GM23338 (cell line): ENCODE results near the gene IHH. TPM values are rescaled to one million over a fixed set of nuclear protein-coding genes. Genes with fewer than 3 reads are reported as not detected.

Source experiments
- ATAC-seq: fragments of 200-7000 bp; cut with Tn5 transposase; 3 replicates; pipeline ENCODE4 v1.9.1; 2020
- DNase-seq: peaks from one replicate; pipeline ENCODE4 v3.0.0-alpha.2; 2015; ENCODE audit warnings: low spot score
- H2AFZ ChIP-seq: fragments of 200-600 bp; sonication (generic); 2 replicates; pipeline ENCODE4 v1.8.0; 2016; ENCODE audit warnings: antibody characterized with exemption, mild to moderate bottlenecking, moderate library complexity
- H3F3A ChIP-seq: fragments of 200-600 bp; sonication (generic); replicated peaks from 2 replicates; pipeline ENCODE4 v1.8.0; 2017; ENCODE audit warnings: antibody characterized with exemption, mixed run types, low read depth
- H3K27ac ChIP-seq: fragments of 200-600 bp; sonication (generic); 2 replicates; pipeline ENCODE4 v1.6.1; 2016; ENCODE audit warnings: low read depth
- H3K27me3 ChIP-seq: fragments of 200-600 bp; sonication (generic); 2 replicates; pipeline ENCODE4 v1.8.0; 2016; ENCODE audit warnings: mild to moderate bottlenecking, mixed run types, moderate library complexity; ENCODE audit not compliant: insufficient read depth
- H3K36me3 ChIP-seq: fragments of 200-600 bp; sonication (generic); 2 replicates; pipeline ENCODE4 v1.8.0; 2016; ENCODE audit warnings: mild to moderate bottlenecking; ENCODE audit not compliant: insufficient read depth
- H3K4me1 ChIP-seq: fragments of 200-600 bp; sonication (generic); 2 replicates; pipeline ENCODE4 v1.8.0; 2016; ENCODE audit warnings: mild to moderate bottlenecking, moderate library complexity; ENCODE audit not compliant: insufficient read depth
- H3K4me2 ChIP-seq: fragments of 200-600 bp; sonication (generic); 2 replicates; pipeline ENCODE4 v1.7.1; 2017; ENCODE audit warnings: mixed run types
- H3K4me3 ChIP-seq: fragments of 200-600 bp; sonication (generic); 2 replicates; pipeline ENCODE4 v1.6.1; 2016; ENCODE audit warnings: mixed run types
- H3K79me2 ChIP-seq: fragments of 200-600 bp; sonication (generic); replicated peaks from 2 replicates; pipeline ENCODE4 v1.8.0; 2017; ENCODE audit warnings: mild to moderate bottlenecking; ENCODE audit not compliant: insufficient read depth
- H3K9me2 ChIP-seq: fragments of 200-600 bp; sonication (generic); 2 replicates; pipeline ENCODE4 v1.8.0; 2017; ENCODE audit not compliant: insufficient read depth
- H4K20me1 ChIP-seq: fragments of 200-600 bp; sonication (generic); replicated peaks from 2 replicates; pipeline ENCODE4 v1.8.0; 2017; ENCODE audit warnings: mild to moderate bottlenecking; ENCODE audit not compliant: insufficient read depth
- H3K27ac Mint-ChIP-seq: 2 replicates; pipeline ENCODE4 v1.8.0; 2020; ENCODE audit warnings: inconsistent platforms, mild to moderate bottlenecking, moderate library complexity, mixed read lengths
- H3K27me3 Mint-ChIP-seq: 3 replicates; pipeline ENCODE4 v1.8.0; 2022; ENCODE audit warnings: low read depth, mild to moderate bottlenecking, moderate library complexity, mixed read lengths, inconsistent platforms; ENCODE audit not compliant: insufficient read depth, poor library complexity
- H3K36me3 Mint-ChIP-seq: 3 replicates; pipeline ENCODE4 v1.8.0; 2021; ENCODE audit warnings: low read depth, mild to moderate bottlenecking, inconsistent platforms, moderate library complexity, mixed read lengths
- H3K4me1 Mint-ChIP-seq: 3 replicates; pipeline ENCODE4 v1.8.0; 2020; ENCODE audit warnings: mild to moderate bottlenecking, inconsistent platforms, mixed read lengths
- H3K4me3 Mint-ChIP-seq: 3 replicates; pipeline ENCODE4 v1.8.0; 2021; ENCODE audit warnings: moderate library complexity, mild to moderate bottlenecking, inconsistent platforms, mixed read lengths
- H3K9me3 Mint-ChIP-seq: 3 replicates; pipeline ENCODE4 v1.8.0; 2020; ENCODE audit warnings: moderate library complexity, mild to moderate bottlenecking, inconsistent platforms, mixed read lengths
- CREB1 ChIP-seq: fragments of 250-450 bp; sonication (Bioruptor Pico); IDR thresholded peaks from 2 replicates; pipeline ENCODE4 v1.5.0; 2020; ENCODE audit warnings: low read depth, mild to moderate bottlenecking, moderate library complexity
- EZH2 ChIP-seq: fragments of 200-600 bp; sonication (generic); IDR thresholded peaks from one replicate; pipeline ENCODE4 v1.8.0; 2017; ENCODE audit warnings: antibody characterized with exemption, mild to moderate bottlenecking, low read depth; ENCODE audit not compliant: unreplicated experiment
- EZH2phosphoT487 ChIP-seq: fragments of 200-600 bp; sonication (generic); IDR thresholded peaks from one replicate; pipeline ENCODE4 v1.8.1; 2018; ENCODE audit warnings: antibody characterized with exemption; ENCODE audit not compliant: unreplicated experiment
- JUNB ChIP-seq: IDR thresholded peaks from one replicate; pipeline ENCODE4 v1.6.1; 2016; ENCODE audit warnings: antibody characterized with exemption; ENCODE audit not compliant: unreplicated experiment
- NANOG ChIP-seq: IDR thresholded peaks from 2 replicates; pipeline ENCODE4 v1.6.1; 2016; ENCODE audit warnings: antibody characterized with exemption, borderline replicate concordance
- POLR2AphosphoS5 ChIP-seq: IDR thresholded peaks from 2 replicates; pipeline ENCODE4 v1.6.1; 2016; ENCODE audit warnings: antibody characterized with exemption, low read depth
- ZNF114 ChIP-seq: fragments of 250-450 bp; sonication (Bioruptor Pico); IDR thresholded peaks from 2 replicates; pipeline ENCODE4 v1.5.0; 2020; ENCODE audit warnings: mild to moderate bottlenecking, moderate library complexity
- ZNF331 ChIP-seq: fragments of 250-450 bp; sonication (Bioruptor Pico); IDR thresholded peaks from 2 replicates; pipeline ENCODE4 v1.5.0; 2020; ENCODE audit warnings: low read depth, mild to moderate bottlenecking, moderate library complexity
- polyA plus RNA-seq: library from polyadenylated mRNA; unstranded; fragments of >200 nt; fragmentation: Nextera tagmentation; extraction: Ambion mirVana; gene quantifications from 2 replicates; pipeline ENCODE4 v1.2.1, GENCODE V29; 2016
- total RNA-seq: library from RNA; depleted of rRNA; stranded (reverse); fragments of >200 nt; shearing (Covaris generic); gene quantifications from 2 replicates; pipeline ENCODE4 v1.2.3, GENCODE V29; 2014
- TF ChIP-seq, protein P1 (sequence below): fragments of 250-450 bp; sonication (Bioruptor Pico); IDR thresholded peaks from 2 replicates; pipeline ENCODE4 v1.5.0; 2020; ENCODE audit warnings: mild to moderate bottlenecking, moderate library complexity
- TF ChIP-seq, protein P2 (sequence below): IDR thresholded peaks from 2 replicates; pipeline ENCODE4 v1.6.1; 2016; ENCODE audit warnings: antibody characterized with exemption
- TF ChIP-seq, protein P3 (sequence below), 2 experiments: fragments of 200-600 bp in 1 of 2; sonication (generic) in 1 of 2; conservative IDR thresholded peaks; 2 replicates each; pipeline versions ENCODE4 v1.5.1 to v1.6.1; 2016 to 2017; ENCODE audit warnings: antibody characterized with exemption in 2 of 2, low read depth in 2 of 2, mild to moderate bottlenecking in 2 of 2, moderate library complexity in 1 of 2
- TF ChIP-seq, protein P4 (sequence below): IDR thresholded peaks from one replicate; pipeline ENCODE4 v1.6.1; 2018; ENCODE audit warnings: antibody characterized with exemption; ENCODE audit not compliant: unreplicated experiment

IHH gene
- total and polyA plus RNA-seq, 2 experiments from 2014 or later: not detected

DNA sequence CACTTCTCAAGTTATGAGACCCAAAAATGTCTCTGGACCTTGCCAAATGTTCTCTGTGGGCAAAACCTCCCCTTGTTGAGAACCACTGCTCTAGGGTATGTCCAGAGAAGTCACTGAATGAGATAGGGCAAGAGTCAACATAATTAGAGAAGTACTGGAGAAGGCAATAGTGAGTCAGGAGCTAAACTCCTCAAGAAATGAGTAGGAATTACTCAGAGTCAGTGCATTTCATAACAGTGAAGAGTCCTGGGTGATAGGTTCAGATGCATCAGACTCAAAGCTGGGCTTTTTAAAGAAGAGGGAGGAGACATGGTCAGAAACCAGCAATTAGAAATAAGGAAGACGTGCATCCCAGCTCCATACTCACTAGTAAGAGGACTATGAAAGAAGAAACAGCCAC, 38.6 kb upstream of the IHH start (continued):
- TF ChIP-seq, protein P1, sequence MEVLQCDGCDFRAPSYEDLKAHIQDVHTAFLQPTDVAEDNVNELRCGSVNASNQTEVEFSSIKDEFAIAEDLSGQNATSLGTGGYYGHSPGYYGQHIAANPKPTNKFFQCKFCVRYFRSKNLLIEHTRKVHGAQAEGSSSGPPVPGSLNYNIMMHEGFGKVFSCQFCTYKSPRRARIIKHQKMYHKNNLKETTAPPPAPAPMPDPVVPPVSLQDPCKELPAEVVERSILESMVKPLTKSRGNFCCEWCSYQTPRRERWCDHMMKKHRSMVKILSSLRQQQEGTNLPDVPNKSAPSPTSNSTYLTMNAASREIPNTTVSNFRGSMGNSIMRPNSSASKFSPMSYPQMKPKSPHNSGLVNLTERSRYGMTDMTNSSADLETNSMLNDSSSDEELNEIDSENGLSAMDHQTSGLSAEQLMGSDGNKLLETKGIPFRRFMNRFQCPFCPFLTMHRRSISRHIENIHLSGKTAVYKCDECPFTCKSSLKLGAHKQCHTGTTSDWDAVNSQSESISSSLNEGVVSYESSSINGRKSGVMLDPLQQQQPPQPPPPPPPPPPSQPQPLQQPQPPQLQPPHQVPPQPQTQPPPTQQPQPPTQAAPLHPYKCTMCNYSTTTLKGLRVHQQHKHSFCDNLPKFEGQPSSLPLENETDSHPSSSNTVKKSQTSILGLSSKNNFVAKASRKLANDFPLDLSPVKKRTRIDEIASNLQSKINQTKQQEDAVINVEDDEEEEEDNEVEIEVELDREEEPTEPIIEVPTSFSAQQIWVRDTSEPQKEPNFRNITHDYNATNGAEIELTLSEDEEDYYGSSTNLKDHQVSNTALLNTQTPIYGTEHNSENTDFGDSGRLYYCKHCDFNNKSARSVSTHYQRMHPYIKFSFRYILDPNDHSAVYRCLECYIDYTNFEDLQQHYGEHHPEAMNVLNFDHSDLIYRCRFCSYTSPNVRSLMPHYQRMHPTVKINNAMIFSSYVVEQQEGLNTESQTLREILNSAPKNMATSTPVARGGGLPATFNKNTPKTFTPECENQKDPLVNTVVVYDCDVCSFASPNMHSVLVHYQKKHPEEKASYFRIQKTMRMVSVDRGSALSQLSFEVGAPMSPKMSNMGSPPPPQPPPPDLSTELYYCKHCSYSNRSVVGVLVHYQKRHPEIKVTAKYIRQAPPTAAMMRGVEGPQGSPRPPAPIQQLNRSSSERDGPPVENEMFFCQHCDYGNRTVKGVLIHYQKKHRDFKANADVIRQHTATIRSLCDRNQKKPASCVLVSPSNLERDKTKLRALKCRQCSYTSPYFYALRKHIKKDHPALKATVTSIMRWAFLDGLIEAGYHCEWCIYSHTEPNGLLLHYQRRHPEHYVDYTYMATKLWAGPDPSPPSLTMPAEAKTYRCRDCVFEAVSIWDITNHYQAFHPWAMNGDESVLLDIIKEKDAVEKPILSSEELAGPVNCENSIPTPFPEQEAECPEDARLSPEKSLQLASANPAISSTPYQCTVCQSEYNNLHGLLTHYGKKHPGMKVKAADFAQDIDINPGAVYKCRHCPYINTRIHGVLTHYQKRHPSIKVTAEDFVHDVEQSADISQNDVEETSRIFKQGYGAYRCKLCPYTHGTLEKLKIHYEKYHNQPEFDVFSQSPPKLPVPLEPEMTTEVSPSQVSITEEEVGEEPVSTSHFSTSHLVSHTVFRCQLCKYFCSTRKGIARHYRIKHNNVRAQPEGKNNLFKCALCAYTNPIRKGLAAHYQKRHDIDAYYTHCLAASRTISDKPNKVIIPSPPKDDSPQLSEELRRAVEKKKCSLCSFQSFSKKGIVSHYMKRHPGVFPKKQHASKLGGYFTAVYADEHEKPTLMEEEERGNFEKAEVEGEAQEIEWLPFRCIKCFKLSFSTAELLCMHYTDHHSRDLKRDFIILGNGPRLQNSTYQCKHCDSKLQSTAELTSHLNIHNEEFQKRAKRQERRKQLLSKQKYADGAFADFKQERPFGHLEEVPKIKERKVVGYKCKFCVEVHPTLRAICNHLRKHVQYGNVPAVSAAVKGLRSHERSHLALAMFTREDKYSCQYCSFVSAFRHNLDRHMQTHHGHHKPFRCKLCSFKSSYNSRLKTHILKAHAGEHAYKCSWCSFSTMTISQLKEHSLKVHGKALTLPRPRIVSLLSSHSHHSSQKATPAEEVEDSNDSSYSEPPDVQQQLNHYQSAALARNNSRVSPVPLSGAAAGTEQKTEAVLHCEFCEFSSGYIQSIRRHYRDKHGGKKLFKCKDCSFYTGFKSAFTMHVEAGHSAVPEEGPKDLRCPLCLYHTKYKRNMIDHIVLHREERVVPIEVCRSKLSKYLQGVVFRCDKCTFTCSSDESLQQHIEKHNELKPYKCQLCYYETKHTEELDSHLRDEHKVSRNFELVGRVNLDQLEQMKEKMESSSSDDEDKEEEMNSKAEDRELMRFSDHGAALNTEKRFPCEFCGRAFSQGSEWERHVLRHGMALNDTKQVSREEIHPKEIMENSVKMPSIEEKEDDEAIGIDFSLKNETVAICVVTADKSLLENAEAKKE (CRISPR knock-in tag): no peak
- no peak for TF ChIP-seq ZNF331

DNA sequence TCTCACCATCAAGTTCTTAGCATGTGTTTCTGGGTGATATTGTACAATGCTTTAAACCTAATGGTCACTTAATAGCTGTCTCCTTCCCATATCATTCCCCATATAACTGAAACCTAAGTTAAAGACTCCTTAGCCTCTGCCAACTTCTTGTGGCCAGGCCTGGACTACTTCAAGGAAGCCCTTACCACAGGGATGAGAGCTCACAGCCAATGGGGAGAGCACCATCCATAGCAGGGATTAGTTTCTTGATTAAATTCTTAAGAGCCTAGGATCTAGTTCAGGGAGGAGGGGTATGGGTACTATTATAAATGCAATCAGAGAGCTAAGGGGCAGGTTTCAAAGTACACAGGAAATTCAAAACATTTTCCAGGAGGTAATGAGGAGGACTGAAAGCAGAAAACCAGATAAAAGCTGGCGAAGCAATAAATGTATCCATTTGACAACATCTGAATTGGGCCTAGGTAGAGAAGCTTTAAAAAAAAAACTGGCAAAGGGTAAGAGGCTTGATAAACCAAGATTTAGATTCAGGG, 34.8 kb upstream of the IHH start:
- no peaks in the 10 kb centered on the region for H3F3A ChIP-seq
- no peaks in the 10 kb centered on the region for H3K9me2 ChIP-seq
- H4K20me1 ChIP-seq: peaks cover 3% of the 10 kb centered on the region; the same call in 1 of the 2 replicates
- no peaks in the 10 kb centered on the region for H3K9me3 Mint-ChIP-seq
- H3K27ac Mint-ChIP-seq: no peak overlapping the region
- H3K4me3 ChIP-seq: no peak overlapping the region
- ATAC-seq (no peak), DNase-seq (no peak)
- no peak overlapping the region for H2AFZ ChIP-seq
- H3K27ac ChIP-seq: no peak overlapping the region
- peaks cover 2% of the 10 kb centered on the region for H3K27me3 Mint-ChIP-seq
- no peak overlapping the region for H3K4me2 ChIP-seq
- H3K36me3 ChIP-seq: no peaks in the 10 kb centered on the region
- peaks cover 18% of the 10 kb centered on the region for H3K4me1 Mint-ChIP-seq
- H3K79me2 ChIP-seq: no peaks in the 10 kb centered on the region
- no peaks in the 10 kb centered on the region for H3K4me1 ChIP-seq
- H3K36me3 Mint-ChIP-seq: no peaks in the 10 kb centered on the region
- no peaks in the 10 kb centered on the region for H3K27me3 ChIP-seq
- no peak overlapping the region for H3K4me3 Mint-ChIP-seq
- no peak for TF ChIP-seq EZH2
- no peak for TF ChIP-seq JUNB
- TF ChIP-seq, protein P2, sequence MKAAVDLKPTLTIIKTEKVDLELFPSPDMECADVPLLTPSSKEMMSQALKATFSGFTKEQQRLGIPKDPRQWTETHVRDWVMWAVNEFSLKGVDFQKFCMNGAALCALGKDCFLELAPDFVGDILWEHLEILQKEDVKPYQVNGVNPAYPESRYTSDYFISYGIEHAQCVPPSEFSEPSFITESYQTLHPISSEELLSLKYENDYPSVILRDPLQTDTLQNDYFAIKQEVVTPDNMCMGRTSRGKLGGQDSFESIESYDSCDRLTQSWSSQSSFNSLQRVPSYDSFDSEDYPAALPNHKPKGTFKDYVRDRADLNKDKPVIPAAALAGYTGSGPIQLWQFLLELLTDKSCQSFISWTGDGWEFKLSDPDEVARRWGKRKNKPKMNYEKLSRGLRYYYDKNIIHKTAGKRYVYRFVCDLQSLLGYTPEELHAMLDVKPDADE: no peak
- no peak for TF ChIP-seq NANOG
- TF ChIP-seq, protein P3, sequence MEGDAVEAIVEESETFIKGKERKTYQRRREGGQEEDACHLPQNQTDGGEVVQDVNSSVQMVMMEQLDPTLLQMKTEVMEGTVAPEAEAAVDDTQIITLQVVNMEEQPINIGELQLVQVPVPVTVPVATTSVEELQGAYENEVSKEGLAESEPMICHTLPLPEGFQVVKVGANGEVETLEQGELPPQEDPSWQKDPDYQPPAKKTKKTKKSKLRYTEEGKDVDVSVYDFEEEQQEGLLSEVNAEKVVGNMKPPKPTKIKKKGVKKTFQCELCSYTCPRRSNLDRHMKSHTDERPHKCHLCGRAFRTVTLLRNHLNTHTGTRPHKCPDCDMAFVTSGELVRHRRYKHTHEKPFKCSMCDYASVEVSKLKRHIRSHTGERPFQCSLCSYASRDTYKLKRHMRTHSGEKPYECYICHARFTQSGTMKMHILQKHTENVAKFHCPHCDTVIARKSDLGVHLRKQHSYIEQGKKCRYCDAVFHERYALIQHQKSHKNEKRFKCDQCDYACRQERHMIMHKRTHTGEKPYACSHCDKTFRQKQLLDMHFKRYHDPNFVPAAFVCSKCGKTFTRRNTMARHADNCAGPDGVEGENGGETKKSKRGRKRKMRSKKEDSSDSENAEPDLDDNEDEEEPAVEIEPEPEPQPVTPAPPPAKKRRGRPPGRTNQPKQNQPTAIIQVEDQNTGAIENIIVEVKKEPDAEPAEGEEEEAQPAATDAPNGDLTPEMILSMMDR (conservative IDR thresholded peaks at IDR 0.05; ENCODE audit: low read depth in 2 of 2): no peak
- no peak for TF ChIP-seq EZH2phosphoT487
- TF ChIP-seq, protein P4, sequence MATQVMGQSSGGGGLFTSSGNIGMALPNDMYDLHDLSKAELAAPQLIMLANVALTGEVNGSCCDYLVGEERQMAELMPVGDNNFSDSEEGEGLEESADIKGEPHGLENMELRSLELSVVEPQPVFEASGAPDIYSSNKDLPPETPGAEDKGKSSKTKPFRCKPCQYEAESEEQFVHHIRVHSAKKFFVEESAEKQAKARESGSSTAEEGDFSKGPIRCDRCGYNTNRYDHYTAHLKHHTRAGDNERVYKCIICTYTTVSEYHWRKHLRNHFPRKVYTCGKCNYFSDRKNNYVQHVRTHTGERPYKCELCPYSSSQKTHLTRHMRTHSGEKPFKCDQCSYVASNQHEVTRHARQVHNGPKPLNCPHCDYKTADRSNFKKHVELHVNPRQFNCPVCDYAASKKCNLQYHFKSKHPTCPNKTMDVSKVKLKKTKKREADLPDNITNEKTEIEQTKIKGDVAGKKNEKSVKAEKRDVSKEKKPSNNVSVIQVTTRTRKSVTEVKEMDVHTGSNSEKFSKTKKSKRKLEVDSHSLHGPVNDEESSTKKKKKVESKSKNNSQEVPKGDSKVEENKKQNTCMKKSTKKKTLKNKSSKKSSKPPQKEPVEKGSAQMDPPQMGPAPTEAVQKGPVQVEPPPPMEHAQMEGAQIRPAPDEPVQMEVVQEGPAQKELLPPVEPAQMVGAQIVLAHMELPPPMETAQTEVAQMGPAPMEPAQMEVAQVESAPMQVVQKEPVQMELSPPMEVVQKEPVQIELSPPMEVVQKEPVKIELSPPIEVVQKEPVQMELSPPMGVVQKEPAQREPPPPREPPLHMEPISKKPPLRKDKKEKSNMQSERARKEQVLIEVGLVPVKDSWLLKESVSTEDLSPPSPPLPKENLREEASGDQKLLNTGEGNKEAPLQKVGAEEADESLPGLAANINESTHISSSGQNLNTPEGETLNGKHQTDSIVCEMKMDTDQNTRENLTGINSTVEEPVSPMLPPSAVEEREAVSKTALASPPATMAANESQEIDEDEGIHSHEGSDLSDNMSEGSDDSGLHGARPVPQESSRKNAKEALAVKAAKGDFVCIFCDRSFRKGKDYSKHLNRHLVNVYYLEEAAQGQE: no peak
- TF ChIP-seq ZNF114 (CRISPR knock-in tag): no peak
- no peak for TF ChIP-seq POLR2AphosphoS5
- TF ChIP-seq CREB1 (CRISPR knock-in tag): no peak
